Activated CD8-positive, alpha-beta memory T cell treated with anti-CD3 and anti-CD28 coated beads, Interleukin-2, amount 50 U/mL, for 4 hours (primary cell): ENCODE measurements around the gene PRAMEF13.
"Not testable (repeated sequence)": the region's sequence is repeated elsewhere in the genome, so short reads cannot be mapped to it uniquely, and the experiment has no call there.

Experiments used
- DNase-seq: peaks from one replicate; pipeline ENCODE4 v3.0.0-alpha.2; 2020

The PRAMEF13 gene

GRCh38 chr1:13201309-13201708 is at the start of gene PRAMEF13:
Gene PRAMEF13, minus strand, starts transcription at chr1:13201409. Its CDS starts 1,820 bp downstream, at chr1:13199589.
- not testable (repeated sequence) for DNase-seq

GRCh38 chr1:13247122-13247521 is 45.9 kb upstream of the PRAMEF13 start:
- DNase-seq, result not testable (repeated sequence)

GRCh38 chr1:13246554-13246871 is 45.3 kb upstream of the PRAMEF13 start:
- not testable (repeated sequence) for DNase-seq

DNA sequence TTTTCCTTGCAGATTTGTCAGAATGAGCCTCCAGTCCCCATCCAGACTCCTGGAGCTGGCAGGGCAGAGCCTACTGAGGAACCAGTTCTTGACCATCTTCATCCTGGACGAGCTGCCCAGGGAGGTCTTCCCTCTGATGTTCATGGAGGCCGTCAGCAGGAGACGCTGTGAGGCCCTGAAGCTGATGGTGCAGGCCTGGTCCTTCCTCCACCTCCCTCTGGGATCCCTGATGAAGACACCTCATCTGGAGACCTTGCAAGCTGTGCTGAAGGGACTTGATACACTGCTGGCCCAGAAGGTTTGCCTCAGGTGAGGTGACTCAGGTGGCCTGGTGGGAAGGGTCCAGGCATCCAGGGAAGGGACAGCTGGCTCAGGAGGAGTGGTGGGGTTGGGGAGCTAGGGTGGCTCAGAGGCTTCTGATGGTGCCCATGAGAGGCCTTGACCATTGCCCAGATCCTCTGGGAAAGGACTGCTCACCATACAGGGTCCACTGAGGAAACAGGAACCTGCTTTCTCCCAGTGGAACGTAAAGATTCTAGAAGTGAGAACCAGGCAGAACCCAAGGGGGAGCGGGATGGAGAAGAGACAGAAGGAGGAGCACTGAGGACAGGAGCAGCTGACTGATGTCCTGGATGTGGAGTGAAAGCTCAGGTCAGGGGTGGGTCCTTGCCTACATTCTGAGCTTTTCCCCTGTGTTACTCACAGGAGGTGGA is 44.8 kb upstream of the PRAMEF13 start:
- not testable (repeated sequence) for DNase-seq

GRCh38 chr1:13243536-13244263 is 42.5 kb upstream of the PRAMEF13 start:
- DNase-seq, result not testable (repeated sequence)

DNA sequence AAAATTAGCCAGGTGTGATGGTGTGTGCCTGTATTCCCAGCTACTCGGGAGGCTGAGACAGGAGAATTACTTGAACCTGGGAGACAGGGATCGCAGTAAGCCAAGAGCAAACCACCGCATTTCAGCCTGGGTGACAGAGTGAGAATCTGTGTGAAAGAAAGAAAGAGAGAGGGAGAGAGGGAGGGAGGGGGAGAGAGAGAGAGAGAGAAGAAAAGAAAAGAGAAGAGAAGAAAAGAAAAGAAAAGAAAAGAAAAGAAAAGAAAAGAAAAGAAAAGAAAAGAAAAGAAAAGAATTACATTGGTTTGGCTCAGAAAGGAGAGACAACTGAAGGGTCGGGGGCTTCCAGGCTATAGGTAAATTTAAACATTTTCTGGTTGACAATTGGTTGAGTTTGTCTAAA is 38.4 kb upstream of the PRAMEF13 start:
- not testable (repeated sequence) for DNase-seq

DNA sequence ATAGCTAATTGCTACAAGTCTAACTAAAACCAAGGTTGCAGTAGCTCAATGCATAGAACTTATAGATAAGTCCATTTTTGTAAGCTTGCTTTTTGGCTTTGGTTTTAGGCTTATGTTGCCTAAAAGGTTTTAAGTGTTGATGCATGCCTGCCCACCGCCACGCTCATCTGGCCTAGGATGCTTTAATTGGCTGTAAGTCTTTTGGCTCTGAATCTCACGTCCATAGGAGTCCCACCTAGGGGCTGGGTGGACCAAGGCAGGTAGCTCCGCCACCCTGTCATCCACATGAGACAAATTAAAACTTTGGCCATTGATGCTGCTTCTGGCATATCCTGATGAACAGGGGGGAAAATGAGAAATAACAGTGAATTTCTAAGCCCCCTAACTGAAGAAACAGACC is 36.4 kb upstream of the PRAMEF13 start:
- DNase-seq, result not testable (repeated sequence)

GRCh38 chr1:13234057-13234456 is 32.8 kb upstream of the PRAMEF13 start:
- DNase-seq, result not testable (repeated sequence)

DNA sequence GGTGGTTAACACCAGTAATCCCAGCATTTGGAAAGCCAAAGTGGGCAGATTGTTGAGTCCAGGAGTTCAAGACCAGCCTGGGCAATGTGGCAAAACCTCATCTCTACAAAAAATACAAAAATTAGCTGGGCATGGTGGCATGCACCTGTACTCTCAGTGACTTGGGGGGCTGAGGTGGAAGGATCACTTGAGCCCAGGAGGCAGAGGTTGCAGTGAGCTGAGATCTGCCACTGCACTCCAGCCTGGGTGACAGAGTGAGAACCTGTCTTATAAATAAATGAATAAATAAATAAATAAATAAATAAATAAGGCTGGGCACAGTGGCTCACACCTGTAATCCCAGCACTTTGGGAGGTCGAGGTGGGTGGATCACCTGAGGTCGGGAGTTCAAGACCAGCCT is 30.8 kb upstream of the PRAMEF13 start:
- not testable (repeated sequence) for DNase-seq

DNA sequence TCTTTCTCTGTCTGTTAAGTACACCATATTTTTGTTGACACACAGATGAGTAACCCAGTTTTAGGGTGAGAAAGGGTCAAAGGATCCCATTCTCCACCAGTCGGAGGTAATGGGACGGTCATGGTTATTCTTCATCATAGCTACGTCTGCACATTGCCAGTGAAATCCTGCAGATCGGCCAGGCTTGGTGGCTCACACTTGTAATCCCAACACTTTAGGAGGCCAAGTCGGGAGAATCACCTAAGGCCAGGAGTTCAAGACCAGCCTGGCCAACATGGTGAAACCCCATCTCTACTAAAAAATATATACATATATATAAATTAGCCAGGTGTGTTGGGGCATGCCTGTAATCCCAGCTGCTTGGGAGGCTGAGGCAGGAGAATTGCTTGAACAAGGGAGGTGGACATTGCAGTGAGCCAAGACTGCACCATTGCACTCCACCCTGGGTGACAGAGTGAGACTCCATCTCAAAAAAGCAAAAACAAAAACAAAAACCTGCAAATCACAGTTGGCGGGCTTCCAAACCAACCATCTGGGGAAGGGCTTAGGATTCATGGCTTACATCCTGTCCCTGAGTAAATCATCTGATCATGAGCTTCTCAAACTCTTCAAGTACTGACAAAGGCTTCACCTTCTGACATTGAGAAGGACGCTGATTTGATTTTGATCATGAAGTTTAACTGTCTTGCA is 30.0 kb upstream of the PRAMEF13 start:
- not testable (repeated sequence) for DNase-seq

GRCh38 chr1:13230601-13231000 is 29.4 kb upstream of the PRAMEF13 start:
- DNase-seq, result not testable (repeated sequence)

GRCh38 chr1:13230096-13230495 is 28.9 kb upstream of the PRAMEF13 start:
- DNase-seq, result not testable (repeated sequence)

DNA sequence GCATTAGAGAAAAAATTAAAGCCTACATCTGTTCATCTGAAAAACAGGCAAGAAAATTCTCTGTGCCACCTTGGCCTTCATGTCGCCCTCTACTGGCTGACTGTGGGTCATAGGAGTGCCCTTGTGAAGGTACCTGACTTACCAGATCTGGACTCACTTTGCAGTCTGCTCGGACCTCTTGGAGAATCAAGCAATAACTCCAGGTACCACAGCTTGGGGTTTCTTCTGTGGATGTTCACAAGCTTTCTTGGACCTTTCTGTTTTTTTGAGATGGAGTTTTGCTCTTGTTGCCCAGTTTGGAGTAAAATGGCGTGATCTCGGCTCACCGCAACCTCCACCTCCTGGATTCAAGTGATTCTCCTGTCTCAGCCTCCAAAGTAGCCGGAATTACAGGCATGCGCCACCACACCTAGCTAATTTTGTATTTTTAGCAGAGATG is 27.2 kb upstream of the PRAMEF13 start:
- peak; percentile 25 for DNase-seq

DNA sequence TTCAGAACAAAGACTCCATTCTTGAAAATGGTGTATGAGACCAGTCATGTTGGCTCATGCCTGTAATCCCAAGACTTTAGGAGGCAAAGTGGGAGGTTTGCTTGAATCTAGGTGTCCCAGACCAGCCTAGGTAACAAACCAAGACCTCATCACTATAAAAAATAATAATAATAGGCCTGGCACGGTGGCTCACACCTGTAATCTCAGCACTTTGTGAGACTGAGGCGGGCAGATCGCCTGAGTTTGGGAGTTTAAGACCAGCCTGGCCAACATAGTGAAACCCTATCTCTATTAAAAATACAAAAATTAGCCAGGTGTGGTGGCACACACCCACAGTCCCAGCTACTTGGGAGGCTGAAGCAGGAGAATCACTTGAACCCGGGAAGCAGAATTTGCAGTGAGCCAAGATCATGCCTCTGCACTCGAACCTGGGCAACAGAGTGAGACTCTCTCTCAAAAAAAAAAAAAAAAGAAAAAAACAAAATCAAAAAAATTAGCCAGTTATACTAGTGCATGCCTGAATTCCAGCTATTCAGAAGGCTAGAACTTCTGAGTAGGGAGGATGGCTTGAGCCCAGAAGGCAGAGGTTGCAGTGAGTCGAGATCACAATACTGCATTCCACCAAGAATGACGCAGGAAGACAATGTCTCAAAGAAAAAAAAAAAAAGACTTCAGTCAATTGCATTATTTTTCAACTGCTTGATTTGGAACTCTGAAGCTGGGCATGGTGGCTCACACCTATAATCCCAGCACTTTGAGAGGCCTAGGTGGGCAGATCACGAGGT is 26.3 kb upstream of the PRAMEF13 start:
- not testable (repeated sequence) for DNase-seq

DNA sequence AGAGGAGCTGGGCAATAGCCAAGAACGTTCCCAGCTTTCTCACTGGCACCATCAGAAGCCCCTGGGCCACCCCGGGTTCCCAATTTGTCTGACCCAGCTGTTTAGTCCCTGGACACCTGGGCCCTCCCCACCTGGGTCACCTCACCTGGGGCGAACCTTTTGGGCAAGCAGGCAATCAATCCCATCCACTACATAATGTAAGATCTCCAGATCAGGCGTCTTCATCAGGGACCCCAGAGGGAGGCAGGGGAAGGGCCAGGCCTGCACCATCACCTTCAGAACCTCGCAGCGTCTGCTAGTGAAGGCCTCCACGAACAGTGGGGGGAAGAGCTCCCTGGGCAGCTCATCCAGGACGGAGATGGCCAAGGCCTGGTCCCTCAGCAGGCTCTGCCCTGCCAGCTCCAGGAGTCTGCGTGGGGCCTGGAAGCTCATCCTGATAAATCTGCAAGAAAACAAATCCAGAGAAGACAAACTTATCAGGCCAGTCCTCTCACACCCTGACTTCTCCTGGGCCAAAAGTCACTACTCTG is 24.5 kb upstream of the PRAMEF13 start, which contains the start of gene PRAMEF18:
TSS of gene PRAMEF18 (minus strand) at position 480 of the 530 bp plus-strand sequence. CDS start at position 432, 48 bp downstream.
- not testable (repeated sequence) for DNase-seq

DNA sequence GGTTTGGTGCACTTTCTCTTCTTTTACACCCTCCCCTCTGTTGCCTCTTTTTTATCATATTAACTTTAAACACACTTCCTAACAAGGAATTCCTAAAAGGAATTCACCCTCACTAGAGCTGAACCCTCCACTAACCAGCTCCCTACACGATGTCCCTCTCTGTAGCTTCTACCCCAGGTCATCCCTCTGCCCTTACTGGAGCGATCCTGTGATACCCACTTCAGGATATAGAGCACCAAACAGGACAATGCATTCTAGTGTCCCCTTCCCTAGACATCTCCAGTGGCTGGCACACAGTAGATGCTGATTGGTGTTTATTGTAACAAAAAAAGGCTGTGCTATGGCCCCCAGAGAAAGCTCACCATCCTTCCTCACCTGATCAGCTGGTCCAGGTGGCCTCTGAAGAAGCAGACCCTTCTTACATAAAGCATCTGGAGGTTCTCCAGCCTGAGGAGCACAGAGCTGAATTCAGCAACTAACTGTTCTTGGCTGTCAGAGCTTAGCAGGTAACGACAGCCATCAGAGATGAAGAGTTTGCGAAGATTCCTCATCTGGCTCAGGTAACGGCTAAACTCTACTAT is 23.4 kb upstream of the PRAMEF13 start:
- DNase-seq, result no peak

DNA sequence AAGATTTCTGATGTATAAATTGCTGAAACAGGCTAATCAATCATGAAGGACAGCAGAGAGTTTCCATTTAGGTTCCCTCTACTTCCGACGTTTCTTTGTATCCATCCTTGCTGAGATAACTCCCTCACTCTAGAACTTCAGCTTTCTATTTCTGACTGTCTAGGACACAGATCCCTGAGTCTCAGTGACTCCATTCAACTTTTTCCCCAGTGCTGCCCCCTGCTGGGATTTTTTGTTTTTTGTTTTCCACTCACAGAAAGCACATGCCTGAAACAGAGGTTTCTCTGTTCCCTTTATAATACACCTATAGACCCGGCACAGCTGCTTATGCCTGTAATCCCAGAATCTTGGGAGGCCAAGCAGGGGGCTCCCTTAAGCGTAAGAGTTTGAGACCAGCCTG is 21.6 kb upstream of the PRAMEF13 start:
- DNase-seq, result not testable (repeated sequence)

DNA sequence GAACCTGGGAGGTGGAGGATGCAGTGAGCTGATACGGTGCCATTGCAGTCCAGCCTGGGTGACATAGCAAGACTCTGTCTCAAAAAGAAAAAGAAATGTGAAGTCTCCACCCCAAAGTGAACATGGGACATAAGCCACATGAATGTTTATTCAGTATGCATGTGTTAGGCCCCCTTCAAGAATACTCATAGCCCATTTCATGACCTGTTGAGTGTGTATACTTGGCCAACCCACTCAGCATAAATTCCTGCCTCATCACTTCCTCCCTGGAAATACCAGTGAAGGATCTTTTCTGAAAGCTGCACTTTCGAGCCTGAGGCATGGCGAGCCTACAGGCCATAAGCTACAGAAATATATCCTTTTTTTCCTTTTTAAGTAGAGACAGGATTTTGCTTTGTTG is 18.0 kb upstream of the PRAMEF13 start:
- DNase-seq, result not testable (repeated sequence)

GRCh38 chr1:13216619-13217018 is 15.4 kb upstream of the PRAMEF13 start:
- not testable (repeated sequence) for DNase-seq

DNA sequence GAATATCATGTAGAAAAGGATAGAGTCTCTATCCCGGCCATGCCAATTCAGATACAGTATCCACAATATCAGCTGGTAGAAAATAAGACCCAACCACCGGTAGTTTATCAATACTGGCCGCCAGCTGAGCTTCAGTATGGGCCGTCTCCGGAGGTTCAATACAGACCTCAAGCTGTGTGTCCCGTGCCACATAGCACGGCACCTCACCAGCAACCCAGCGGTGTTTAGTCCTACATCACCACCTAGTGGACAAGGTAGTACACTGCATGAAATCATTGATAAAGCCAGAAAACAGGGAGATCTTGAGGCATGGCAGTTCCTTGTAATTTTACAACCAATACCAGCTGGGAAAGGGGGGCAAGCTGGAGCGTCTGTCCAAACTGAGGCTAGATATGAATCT is 7.5 kb upstream of the PRAMEF13 start:
- not testable (repeated sequence) for DNase-seq

DNA sequence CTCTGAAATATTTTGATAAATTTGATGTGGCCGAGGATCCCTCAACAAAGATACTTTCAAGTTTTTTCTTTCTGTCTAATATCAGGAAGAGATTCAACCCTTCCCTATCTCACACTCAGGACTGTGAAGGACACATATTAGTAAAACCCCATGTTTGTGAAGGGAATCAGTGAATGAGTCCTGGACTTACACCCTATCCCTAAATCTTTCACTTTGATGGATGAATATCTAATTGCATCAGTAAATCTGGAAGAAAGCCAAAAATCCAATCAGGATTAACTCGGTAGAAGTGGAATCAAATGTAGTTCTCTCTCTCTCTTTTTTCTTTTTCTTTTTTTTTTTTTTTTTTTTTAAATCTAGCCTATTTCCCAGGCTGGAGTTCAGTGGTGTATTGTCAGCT is 29.7 kb downstream of the PRAMEF13 start, which contains the start of gene PRAMEF9:
TSS of gene PRAMEF9 (plus strand) at position 301 of the 400 bp plus-strand sequence. CDS start 3,433 bp downstream, outside the sequence.
- DNase-seq, result not testable (repeated sequence)

- DNase-seq, result not testable (repeated sequence)
Observed at GRCh38 chr1:13165531-13165930, 35.7 kb downstream of the PRAMEF13 start, which contains the start of gene HNRNPCL4. Gene HNRNPCL4, minus strand, starts transcription at chr1:13165631. Its CDS starts 164 bp downstream, at chr1:13165467.
